ENCODE measurements around the gene RGS9BP. TPM values are rescaled to one million over a fixed set of nuclear protein-coding genes. Genes with fewer than 3 reads are reported as not detected.

Gene RGS9BP
- total RNA-seq, 4 donors from 2014 or later, result 0.22 to 0.63 (median 0.60) TPM; not detected in 1

- 1% methylated on average over 42 to 44 of the region's 67 CpGs for WGBS, 2 donors
- peaks cover 0 to 46% (median 6%) of the 10 kb centered on the region in 4 donors for H3K4me1 ChIP-seq
- H3K4me3 ChIP-seq, result peak overlapping the region; percentile 61 to 98 (median 92)
- no peak for TF ChIP-seq EP300 (IDR thresholded peaks at IDR 0.05)
- no peak for TF ChIP-seq POLR2A (IDR thresholded peaks at IDR 0.05)
- no peak for TF ChIP-seq CTCF (IDR thresholded peaks at IDR 0.05)
- no peaks in the 10 kb centered on the region for H3K36me3 ChIP-seq
- no peak for DNase-seq (ENCODE audit: low spot score in 2 of 2)
- H3K27me3 ChIP-seq, result peaks cover 3 to 19% of the 10 kb centered on the region in 2 donors
- no peaks in the 10 kb centered on the region for H3K9me3 ChIP-seq
- H3K27ac ChIP-seq, result peak overlapping the region; percentile 46 to 90 (median 84)
Measured at GRCh38 chr19:32674153-32674930, 1.3 kb upstream of the RGS9BP start.

GRCh38 chr19:32674931-32675719 is 523 bp upstream of the RGS9BP start, which contains the start of gene ANKRD27:
TSS of gene ANKRD27 (minus strand) at chr19:32675180. CDS start at chr19:32659015, 16,165 bp downstream.
- Histone ChIP-seq H3K4me1 (peaks cover 0 to 42% (median 6%) of the 10 kb centered on the region in 4 donors), H3K9me3 (no peaks in the 10 kb centered on the region), H3K27me3 (peaks cover 3 to 19% of the 10 kb centered on the region in 2 donors), H3K27ac (peak within 1 kb of the TSS; percentile 46 to 90 (median 84)), H3K36me3 (no peaks in the 10 kb centered on the region), H3K4me3 (peak within 1 kb of the TSS; percentile 61 to 98 (median 92))
- 0 to 1% methylated on average over 27 to 53 of the region's 75 CpGs for WGBS, 2 donors
- TF ChIP-seq CTCF (IDR thresholded peaks at IDR 0.05) (peak in 1 of 5 experiments; percentile 19), POLR2A (IDR thresholded peaks at IDR 0.05) (peak in 1 of 2 donors; percentile 48), EP300 (IDR thresholded peaks at IDR 0.05) (peak; percentile 57 to 65)
- DNase-seq (ENCODE audit: low spot score in 2 of 2), result peak; percentile 97 to 98

GRCh38 chr19:32676186-32676894 is 692 bp downstream of the RGS9BP start:
- DNase-seq (ENCODE audit: low spot score in 2 of 2), result no peak
- H3K4me3 ChIP-seq, result peak overlapping the region; percentile 61 to 98 (median 92)
- 6% methylated on average over 31 to 37 of the region's 93 CpGs for WGBS, 2 donors
- H3K9me3 ChIP-seq, result no peaks in the 10 kb centered on the region
- peaks cover 0 to 42% (median 6%) of the 10 kb centered on the region in 4 donors for H3K4me1 ChIP-seq
- no peak for TF ChIP-seq CTCF (IDR thresholded peaks at IDR 0.05)
- no peak for TF ChIP-seq EP300 (IDR thresholded peaks at IDR 0.05)
- no peak for TF ChIP-seq POLR2A (IDR thresholded peaks at IDR 0.05)
- no peaks in the 10 kb centered on the region for H3K36me3 ChIP-seq
- H3K27ac ChIP-seq, result no peak overlapping the region
- peaks cover 3 to 19% of the 10 kb centered on the region in 2 donors for H3K27me3 ChIP-seq

- Histone ChIP-seq H3K27me3 (peaks cover 3 to 19% of the 10 kb centered on the region in 2 donors), H3K4me1 (peaks cover 0 to 39% (median 6%) of the 10 kb centered on the region in 4 donors)
Measured at GRCh38 chr19:32676895-32677359, 1.3 kb downstream of the RGS9BP start.

GRCh38 chr19:32677657-32678056 is 2.0 kb downstream of the RGS9BP start:
- peaks cover 3 to 19% of the 10 kb centered on the region in 2 donors for H3K27me3 ChIP-seq
- WGBS, 2 donors, result 37 to 63% methylated on average over 9 of the region's 9 CpGs
- H3K4me1 ChIP-seq, result peaks cover 0 to 32% (median 6%) of the 10 kb centered on the region in 4 donors
- no peaks in the 10 kb centered on the region for H3K36me3 ChIP-seq
- no peak for TF ChIP-seq CTCF (IDR thresholded peaks at IDR 0.05)
- H3K9me3 ChIP-seq, result no peaks in the 10 kb centered on the region
- no peak overlapping the region for H3K4me3 ChIP-seq
- H3K27ac ChIP-seq, result no peak overlapping the region
- DNase-seq (ENCODE audit: low spot score in 2 of 2), result no peak

More at GRCh38 chr19:32676895-32677359, 1.3 kb downstream of the RGS9BP start:
- Histone ChIP-seq H3K27ac (no peak overlapping the region), H3K9me3 (no peaks in the 10 kb centered on the region), H3K4me3 (peak overlapping the region in 1 of 4 donors; percentile 95), H3K36me3 (no peaks in the 10 kb centered on the region)
- 26 to 28% methylated on average over 16 to 31 of the region's 33 CpGs for WGBS, 2 donors
- DNase-seq (ENCODE audit: low spot score in 2 of 2), result no peak
- TF ChIP-seq EP300 (IDR thresholded peaks at IDR 0.05) (no peak), POLR2A (IDR thresholded peaks at IDR 0.05) (no peak)

All from tibial nerve (tissue), 4 donors.